ENCODE measurements around the gene RND2.
A peak's percentile ranks its signal among the peaks of the same experiment; 100 is the strongest.

The RND2 gene

GRCh38 chr17:43003542-43004172, 21.4 kb upstream of the RND2 start:
- DNase-seq (ENCODE audit: low read depth in 1 of 2, low spot score in 1 of 2), result no peak

DNA sequence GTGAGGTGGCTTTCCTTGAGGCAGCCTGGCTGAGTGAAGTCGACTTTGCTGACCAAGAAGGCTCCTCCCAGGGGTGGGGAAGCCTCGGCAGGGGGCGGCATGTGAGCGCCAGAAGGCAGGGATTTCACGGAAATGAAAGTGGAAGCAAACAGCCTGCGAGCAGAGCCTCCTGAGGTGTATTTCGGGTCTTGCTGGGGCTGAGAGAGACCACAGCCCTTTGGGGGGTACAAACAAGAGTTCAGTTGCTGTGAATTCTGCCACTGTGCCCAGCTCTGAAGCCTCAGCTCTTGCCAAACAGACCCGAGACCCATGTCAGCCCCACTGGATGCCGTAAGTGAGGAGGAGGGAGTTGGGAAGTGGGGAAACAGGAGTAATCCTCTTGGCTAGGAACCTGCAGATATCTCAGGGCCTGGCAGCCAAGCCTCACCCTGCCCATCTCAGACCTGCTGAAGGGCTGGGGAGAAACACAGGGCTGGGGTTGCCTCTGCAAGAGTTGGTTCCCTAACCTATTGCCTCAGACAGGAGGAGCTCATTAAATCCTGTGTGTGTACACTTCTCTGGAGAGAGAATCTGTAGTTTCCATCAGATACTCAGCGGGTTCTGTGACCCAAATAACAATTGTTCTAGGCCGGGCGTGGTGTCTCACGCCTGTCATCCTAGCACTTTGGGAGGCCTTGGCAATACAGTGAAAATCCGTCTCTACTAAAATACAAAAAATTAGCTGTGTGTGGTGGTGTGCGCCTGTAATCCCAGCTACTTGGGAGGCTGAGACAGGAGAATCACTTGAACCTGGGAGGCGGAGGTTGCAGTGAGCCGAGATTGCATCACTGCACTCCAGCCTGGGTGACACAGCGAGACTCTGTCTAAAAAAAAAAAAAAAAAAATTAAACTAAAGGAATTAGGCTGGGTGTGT, 18.1 kb upstream of the RND2 start, which contains the start of gene IFI35:
TSS of gene IFI35 (plus strand) at position 146 of the 913 bp plus-strand sequence. CDS start at position 310, 164 bp downstream.
- peak; percentile 74 to 75 for DNase-seq (ENCODE audit: low read depth in 1 of 2, low spot score in 1 of 2)

GRCh38 chr17:43010667-43011308, 14.2 kb upstream of the RND2 start:
- DNase-seq (ENCODE audit: low read depth in 1 of 2, low spot score in 1 of 2), result no peak

- no peak for DNase-seq (ENCODE audit: low read depth in 1 of 2, low spot score in 1 of 2)
Observed at GRCh38 chr17:43011728-43012472, 13.1 kb upstream of the RND2 start.

DNA sequence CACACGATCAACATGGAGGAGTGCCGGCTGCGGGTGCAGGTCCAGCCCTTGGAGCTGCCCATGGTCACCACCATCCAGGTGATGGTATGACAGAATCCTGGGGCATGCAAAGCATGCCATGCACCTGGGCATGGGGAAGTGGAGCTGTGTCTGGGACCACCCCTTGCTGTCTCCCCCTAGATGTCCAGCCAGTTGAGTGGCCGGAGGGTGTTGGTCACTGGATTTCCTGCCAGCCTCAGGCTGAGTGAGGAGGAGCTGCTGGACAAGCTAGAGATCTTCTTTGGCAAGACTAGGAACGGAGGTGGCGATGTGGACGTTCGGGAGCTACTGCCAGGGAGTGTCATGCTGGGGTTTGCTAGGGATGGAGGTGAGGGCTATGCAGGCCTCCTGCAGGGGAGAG, 11.7 kb upstream of the RND2 start:
- DNase-seq (ENCODE audit: low read depth in 1 of 2, low spot score in 1 of 2), result no peak

GRCh38 chr17:43014020-43014648, 10.9 kb upstream of the RND2 start:
- DNase-seq (ENCODE audit: low read depth in 1 of 2, low spot score in 1 of 2), result no peak

DNA sequence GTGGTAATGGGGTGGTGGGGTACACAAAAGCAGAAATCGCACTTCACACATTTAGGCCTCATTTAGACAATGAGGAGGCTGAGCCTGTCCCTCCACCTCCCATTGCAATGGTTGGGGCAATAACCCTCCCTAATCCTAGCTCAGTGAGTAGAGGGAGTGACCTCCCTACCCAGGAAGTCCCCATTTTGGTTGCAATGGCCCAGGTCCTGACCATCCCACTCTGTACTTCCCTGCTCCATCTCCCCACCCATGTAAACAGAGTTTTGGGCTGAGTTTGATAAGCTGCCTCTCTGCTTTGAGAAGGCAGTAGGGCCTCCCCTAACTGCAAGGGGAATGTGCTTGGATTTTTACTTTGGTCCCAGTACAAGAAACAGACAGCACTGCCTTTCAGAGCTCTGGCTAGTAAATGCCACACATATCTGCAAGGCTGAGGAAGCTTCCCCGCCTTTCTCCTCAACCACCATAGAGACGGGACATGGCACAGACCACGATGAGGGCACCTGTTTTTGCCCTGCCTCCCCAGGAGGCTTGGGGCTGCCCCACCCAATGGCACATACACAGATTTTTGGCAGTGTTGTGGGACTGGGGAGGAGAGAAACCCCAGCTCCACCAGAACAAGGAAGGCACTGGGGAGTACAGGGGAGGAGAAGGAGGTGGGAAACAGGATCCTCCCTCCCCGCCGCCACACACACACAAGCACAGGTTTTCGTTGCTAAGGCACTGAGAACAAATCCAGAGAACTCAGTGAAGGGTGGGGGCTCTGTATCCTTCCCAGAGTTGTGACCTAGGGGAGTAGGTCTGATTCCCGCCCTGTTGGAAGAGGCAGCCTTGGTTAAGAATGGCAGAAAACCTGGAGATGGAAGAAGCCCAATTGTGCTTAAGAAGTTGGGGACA, 10.1 kb upstream of the RND2 start:
- no peak for DNase-seq (ENCODE audit: low read depth in 1 of 2, low spot score in 1 of 2)

DNA sequence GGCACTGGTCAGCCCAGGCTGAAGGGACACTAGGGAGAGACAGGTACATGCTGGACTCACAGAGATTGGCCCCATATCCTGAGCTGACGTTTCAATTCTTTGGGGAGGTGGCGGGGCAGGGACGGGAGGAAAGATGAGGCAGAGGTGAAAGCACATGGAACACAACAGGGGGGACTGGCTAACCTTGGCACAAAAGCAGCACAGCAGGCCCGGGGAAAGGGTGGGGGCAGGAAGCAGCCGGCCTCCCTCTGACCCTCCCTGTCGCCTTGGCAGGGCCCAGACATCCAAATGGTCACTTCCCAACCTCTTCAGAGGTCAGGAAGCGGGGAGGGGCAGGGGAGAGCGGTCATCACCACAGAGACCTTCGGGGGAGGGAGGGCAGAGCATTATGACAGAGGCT, 9.5 kb upstream of the RND2 start:
- DNase-seq (ENCODE audit: low read depth in 1 of 2, low spot score in 1 of 2), result no peak

- DNase-seq (ENCODE audit: low read depth in 1 of 2, low spot score in 1 of 2), result no peak
Observed at GRCh38 chr17:43016216-43016615, 8.8 kb upstream of the RND2 start.

- no peak for DNase-seq (ENCODE audit: low read depth in 1 of 2, low spot score in 1 of 2)
Observed at GRCh38 chr17:43018008-43018853, 6.8 kb upstream of the RND2 start.

GRCh38 chr17:43018932-43019331, 6.1 kb upstream of the RND2 start:
- no peak for DNase-seq (ENCODE audit: low read depth in 1 of 2, low spot score in 1 of 2)

DNA sequence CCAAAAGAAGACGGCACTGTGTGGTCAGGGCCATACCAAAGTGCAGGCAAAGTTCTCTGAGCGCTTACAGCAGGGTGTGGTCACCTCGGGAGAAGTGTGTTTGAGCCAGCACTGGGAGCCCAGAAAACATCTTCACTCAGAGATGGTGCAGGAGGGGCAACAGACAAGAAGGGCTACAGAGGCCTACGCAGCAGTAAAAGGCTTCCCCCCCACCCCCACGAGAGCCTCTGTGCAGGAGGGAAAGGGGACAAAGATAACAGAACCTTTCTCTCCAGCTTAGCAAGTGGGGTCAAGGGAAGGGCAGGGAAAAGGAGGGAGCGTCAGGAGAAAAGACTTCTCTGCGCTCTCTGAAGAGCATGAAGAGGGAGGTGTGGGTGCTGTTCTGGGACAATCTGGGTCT, 5.6 kb upstream of the RND2 start:
- DNase-seq (ENCODE audit: low read depth in 1 of 2, low spot score in 1 of 2), result no peak

DNA sequence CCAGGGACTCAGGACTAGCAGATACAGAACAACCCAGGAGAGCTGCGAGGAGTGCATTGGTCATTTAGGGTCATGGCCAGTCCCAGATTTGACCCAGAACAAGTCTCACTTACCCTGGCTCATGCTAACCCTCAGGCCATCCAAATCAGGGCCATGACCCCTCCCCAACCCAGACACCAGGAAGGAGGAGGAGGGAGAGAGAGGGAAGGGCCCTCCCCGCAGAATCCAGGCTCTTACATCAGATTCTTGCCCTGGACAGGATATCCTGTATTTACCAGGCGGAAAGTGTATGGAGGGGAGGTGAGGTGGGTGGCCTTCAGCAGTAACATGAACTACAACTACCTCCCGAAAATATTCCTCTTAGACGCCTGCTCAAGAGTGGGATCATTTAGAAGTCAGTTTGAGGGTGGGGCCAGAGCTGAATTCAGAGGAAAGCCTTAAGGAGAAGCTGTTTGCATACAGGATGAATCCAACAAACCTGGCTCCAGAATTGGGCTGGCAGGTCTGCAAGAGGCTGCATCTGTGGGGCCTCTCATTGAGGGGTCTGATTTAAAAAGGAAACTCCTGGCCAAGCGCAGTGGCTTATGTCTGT, 4.9 kb upstream of the RND2 start:
- DNase-seq (ENCODE audit: low read depth in 1 of 2, low spot score in 1 of 2), result no peak

GRCh38 chr17:43020789-43021740, 4.0 kb upstream of the RND2 start:
- DNase-seq (ENCODE audit: low read depth in 1 of 2, low spot score in 1 of 2), result no peak

DNA sequence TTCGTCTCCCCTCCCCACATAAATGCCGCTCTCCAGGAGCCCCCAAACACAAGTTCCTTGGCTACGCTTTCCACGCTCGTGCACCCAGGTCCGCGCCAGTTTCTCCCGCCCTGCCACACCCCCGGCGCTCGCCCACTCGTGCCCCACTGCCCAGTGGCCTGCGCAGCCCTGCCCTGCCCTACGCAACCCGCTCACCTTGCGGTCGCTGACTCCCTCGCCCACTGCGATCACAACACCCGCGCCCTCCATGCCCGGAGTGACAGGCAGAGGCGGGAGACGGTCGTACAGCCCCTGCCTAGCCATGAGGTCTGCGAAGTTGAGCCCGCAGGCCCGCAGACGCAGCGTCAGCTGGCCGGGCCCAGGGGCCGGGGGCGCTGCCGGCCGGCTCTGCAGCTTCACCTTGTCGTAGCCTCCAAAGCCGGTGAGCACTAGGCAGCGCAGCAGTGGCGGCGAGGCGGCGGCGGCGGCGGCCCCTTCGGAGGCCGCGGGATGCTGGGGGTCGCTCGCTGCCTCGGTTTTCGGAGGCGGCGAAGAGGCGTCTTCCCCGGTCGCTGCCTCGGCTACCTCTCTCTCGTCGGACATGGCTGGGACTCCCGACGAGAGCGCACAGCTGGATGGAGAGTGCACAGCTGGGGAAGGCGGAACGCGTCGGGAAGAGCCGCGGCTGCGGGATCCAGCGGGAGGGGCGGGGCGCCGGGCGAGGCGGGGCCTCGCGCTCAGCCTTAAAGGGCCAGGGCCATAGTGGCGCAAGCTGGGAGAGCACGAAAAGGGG, 3.1 kb upstream of the RND2 start, which contains the start of gene VAT1:
TSS of gene VAT1 (minus strand) at position 645 of the 772 bp plus-strand sequence. CDS start at position 582, 63 bp downstream.
- DNase-seq (ENCODE audit: low read depth in 1 of 2, low spot score in 1 of 2), result peak; percentile 34 to 62

- no peak for DNase-seq (ENCODE audit: low read depth in 1 of 2, low spot score in 1 of 2)
Observed at GRCh38 chr17:43025290-43025657, 243 bp downstream of the RND2 start.
